SW 1271 (cell line): ENCODE data around the gene RPIA.

ENCODE experiments used
- DNase-seq, 2 experiments: peaks; one replicate each; lab custom pipeline; 2025; lab: John Stamatoyannopoulos, UW

RPIA gene

DNA sequence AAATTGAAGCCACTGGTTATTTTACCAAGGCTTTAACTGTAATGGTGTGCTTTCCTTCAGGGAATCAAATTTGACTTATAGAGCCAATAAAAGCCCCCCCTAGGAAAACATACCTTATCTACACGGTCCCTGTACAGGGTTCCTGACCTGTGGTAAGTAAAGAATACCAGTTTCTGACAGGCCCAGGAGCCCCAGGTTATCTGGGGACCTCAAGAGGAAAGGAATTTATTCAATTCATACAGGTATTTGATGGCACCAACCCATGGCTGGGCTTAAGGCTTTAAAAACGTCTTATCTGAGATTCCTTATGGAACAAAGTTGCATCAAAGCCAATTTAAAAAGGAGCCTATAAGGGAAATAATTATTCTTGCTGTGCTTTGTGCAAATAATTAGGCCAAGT is 7.0 kb upstream of the RPIA start:
- no peak for DNase-seq

DNA sequence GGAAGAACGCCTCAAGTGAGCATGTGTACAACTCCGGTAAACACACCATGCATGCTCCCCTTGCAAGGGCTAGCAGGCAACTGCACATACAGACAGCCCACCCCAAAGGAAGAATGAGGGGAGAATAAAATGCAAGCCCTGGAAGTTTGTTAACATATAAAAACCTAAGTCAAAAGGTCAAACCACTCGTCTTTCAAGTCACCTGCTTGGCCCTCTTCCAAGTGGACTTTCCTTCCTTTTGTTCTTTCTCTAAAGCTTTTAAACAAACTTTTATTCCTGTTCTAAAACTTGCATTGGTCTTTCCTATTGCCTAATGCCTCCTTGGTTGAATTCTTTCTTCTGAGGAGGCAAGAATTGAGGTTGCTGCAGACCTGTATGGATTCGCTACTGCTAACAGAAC is 5.2 kb upstream of the RPIA start:
- DNase-seq, result no peak

DNA sequence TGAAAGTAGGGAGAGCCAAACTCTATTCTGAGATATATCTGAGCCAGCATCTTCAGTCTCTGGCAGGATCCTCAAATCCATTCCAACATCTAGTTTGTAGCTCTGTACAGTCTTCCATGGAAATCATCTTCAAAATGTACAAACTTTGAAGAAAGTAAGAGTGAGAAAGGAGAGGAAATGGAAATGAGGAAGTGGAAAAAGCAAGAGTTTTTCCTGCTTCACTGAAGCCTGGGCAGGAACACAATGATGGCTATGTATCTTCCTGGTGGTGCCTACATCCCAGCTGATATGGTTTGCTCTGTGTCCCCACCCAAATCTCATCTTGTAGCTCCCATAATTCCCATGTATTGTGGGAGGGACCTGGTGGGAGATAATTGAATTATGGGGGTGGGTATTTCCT is 4.1 kb upstream of the RPIA start:
- no peak for DNase-seq

DNA sequence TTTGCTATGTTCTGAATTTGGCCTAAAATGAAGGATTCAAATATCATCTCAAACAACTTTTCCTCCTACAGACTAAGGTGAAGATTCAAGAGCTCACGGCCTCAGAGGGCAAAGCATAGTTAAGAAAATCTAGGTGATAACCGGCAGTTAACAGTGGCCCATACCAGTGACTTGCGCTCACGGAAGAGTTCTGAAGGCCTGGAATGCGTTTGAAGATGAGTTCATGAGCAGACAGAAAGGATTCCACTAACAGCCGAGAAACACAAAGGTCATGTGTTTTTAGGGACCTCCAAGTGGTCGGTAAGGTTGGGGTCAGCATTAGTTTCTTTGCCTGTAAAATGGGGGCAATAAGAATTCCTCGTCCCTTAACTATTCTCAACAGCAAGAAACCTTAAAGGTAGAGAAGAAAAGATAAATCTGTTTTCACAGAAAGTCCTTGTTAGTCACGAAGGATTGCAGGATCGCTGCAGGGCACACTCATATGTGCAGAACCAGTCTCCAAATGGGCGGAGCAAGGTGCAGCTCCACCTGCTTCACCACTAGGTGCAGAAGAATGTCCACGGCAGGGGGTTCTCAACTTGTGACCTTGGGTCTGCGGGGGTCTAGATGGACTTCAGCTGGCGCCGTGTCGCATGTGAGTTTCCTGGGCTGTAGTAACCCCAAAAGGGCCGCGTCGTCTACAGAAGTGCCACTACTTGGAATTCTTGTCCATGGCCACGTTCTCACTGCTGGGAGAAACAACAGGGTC is 708 bp upstream of the RPIA start:
- peak in 1 of 2 experiments; percentile 38 for DNase-seq

DNA sequence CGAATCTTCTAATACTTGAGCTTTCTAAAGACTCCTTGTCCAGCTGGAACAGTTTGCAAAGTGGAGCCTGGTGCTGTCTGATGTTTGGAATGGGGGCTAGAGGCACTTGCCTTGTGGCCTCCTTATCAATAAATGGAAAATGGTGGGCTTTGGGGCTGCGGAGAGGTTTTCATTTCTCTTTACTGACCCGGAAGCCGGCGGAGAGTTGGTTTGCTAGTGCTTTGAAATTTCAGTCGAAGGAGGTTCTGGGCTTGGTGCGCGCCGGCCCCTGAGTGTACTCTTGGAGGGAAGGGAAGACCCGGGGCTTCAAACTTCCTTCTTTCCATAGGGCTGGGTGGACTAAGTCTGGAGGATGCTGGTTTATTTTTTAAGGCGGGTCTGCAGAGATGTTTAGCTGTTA is 714 bp downstream of the RPIA start:
- DNase-seq, result no peak

DNA sequence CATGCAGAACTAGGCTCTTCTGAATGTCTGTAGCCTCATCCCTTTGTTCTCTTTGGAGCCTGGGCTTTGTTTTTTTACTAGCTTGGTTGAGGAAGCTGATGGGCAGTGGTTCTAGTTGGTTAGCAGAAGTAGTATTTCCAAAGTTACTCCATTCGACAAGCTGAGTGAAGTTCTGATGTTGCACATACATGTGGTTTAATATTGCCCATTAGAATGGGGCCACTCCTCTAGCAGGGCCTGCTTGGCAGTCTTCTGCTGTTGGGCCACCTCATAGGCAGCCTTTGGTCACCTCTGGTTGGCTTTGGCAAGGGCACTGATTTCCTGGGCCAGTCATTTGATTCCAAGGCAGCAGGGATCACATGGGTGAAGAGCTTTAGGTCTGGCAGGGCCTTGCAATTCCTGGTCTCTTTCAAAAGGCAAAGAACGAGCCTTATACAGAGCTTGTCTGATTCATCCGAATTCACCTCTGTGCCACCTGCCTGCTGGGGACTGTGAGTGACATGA is 2.5 kb downstream of the RPIA start:
- no peak for DNase-seq

DNA sequence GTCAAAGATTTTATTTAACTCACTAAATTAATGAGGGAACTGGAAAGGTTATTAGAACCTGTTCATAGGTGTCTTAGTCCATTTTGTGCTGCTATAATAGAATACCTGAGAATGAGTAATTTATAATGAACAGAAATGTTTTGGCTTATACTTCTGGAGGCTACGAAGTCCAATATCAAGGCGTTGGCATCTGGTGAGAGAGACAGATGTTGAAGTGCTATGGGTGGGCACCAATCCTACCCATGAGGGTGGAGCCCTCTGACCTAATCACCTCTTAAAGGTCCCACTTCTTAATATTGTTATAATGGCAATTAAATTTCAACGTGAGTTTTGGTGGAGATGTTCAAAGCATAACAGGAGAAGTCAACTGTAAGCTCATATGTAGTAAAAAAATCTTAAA is 5.1 kb downstream of the RPIA start:
- DNase-seq, result no peak

DNA sequence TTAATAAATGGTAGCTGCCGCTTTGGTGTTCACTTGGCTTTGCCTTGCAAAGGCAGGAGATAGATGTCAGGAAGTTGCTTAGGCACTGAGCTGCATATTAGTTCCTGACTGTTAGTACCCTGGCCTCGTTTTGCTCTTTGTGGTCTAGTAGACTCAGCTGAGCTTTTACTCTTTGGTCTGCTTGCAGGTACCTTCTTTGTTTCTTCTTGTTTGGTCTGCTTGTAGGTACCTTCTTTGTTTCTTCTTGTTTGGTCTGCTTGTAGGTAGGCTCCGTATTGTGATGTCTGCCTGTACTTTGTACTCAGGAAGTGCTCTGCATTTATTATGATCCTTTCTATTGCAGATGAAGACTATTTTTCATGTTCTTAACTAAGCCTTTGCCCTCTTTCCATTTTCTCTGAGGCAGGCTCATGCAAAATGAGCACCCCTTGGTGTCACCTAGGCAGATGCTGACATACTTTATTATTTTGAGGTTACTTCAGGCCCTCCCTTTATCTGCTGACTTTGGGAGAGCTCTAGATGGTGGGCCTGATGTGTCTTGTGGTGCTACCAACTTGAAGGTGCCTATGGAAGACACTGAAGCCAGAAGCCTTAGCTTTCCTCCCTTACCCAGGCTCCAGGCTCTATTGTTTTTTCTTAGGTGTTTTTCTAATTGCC is 6.0 kb downstream of the RPIA start:
- DNase-seq, result no peak

DNA sequence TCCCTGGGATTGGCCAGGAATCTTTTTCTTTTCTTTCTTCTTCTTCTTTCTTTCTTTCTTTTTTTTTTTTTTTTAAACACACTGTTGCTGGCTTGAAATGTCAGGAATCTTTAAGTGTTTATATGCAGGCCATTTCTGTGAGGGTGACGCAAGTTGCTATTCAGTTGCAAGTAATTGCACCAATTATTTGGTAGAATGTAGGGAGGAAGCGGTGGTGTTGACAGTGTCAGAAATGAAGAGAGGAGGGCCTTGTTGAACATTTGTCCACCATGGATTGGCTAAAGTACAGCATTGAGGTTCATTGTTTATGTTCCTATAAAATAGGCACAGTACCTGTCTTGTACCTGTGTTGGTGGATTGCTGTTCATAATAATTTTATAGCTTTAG is 6.5 kb downstream of the RPIA start:
- DNase-seq, result no peak

DNA sequence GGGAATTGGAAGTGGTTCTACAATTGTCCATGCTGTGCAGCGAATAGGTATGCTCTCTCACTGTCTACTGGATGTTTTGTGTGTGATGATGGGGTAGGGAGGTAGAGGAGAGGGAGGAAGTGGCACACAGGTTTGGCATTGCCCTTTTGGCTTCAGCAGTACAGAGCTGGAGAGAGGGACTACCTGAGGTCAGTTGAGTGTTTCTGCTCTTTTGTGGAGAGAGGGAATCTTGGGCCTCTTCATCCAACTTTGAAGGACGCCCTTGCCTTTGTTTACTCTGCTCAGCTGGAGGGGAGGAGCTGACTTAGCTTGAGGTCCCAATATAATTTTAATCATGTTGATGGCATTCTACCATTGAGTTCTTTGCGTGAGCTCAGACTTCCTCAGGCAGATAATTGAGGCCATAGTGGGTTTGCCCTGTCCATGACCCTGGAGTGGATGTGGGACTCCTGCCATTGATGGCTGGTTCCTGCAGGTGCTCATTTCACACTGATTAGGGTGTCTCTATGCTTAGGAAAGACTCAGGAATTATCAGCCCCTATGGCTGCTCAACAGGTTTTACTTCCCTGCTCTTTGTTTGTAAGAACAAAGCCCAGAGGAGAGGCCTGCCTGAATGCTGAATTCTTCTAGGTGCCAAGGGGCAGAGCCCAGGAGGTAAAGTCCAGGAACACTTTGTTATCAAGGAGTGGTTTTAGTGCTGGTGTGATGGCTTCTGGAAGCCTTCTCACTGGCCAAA is 7.2 kb downstream of the RPIA start:
- no peak for DNase-seq

DNA sequence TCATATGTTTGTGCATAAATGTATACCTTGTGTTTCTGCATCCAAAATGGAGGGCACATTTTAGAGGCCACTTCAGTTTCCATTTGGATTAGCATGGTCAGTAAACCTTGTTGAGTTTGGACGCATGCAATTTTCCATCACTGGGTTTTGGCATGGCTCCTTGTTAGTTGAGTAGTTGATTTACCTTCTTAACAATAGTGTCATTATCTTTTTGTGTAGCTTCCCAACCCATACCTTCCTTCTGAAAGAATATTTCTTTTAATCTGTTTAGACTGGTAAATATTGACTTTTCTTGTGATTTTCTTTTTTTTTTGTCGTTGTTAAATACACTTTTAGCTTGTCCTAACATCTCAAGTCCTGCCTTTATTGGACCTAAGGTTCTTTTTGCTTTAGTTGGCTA is 15.5 kb downstream of the RPIA start:
- DNase-seq, result no peak

DNA sequence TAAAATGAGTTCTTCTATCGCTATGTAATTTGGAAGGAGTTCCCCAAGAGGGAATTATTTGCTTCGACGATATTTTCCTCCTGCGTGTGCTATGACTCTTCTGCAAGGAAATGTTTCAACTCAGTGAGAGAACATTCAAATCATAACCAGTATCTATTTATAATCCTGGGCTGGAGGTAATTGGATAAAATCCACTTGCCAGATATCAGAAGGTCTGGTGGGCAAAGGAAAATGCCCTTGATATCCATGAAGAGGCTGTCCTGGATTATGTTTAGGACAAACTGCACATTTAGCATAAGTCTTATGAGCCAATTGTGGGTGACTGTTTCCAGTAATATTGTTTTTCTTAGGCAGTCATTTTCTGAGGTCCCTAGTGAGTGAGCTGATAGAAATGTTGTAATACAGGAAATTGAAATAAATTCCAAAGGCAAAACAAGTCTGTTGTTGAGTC is 17.7 kb downstream of the RPIA start:
- DNase-seq, result no peak

DNA sequence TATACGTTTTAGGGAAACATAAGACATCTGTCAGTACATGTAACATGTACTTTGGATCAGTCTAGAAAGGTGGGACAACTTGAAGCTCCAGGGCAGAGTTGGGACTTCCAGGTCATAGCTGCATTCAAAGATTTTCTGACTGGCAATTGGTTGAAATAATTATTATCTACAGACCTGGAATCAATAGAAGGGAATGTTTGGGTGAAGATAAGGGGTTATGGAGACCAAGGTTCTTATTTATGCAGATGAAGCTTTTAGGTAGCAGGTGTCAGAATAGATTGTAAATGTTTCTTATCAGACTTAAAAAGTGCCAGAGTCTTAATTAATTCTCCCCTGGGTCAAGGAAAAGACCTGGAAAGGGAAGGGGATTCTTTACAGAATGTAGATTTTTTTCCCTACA is 19.8 kb downstream of the RPIA start:
- no peak for DNase-seq

DNA sequence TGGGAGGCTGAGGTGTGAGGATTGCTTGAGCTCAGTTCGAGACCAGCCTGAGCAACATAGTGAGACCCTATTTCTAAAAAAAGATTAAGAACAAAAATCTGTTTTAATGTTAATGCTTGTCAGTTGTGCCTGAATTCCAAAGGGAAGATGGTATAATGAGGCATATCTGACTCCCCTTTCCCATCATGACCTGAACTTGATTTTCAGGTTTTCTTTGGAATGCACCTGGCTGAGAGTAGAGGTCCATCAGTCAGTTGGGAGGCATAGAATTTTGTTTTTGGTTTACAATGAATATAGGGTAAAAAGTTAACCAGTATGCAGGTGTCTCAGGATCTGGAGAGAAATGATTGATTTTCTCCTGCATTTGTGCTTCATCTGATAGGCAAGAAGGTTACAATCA is 20.4 kb downstream of the RPIA start:
- DNase-seq, result no peak

DNA sequence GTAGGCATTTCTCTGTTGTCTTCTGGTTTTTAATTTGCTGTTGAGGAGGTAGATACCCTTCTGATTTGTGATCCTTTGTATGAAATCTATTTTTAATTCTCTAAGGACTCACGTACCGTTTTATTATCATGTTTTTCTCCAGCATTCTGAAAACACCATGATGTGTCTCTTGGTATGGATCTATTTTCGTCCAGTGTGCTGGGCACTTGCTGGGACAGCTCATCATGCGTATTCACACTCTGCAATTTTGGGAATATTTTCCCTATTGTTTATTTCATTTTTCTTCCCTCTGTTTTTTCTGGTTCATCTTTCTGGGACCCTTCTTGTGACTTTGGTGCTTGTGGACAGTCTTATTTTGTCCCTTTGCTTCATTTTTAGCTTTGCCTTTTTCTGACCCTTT is 21.9 kb downstream of the RPIA start:
- DNase-seq, result no peak

DNA sequence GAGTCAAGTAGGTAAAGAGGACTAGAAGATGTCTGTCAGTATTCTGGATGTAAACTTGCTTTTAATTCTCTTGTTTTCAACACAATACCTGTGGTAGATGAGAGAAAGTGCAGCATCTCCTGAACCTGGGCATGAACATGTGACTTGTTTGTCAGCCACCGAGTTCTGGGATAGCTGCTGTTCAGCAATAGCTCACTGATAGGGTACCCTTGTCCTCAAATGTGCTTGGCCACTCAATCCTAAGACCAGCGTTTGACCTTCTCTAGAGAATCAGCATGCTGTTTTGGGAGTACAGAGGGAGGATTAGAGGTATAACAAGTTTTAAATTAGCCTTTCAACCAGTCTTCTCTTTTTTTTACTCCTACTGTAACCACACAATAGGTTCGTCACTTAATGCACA is 23.2 kb downstream of the RPIA start:
- DNase-seq, result no peak

DNA sequence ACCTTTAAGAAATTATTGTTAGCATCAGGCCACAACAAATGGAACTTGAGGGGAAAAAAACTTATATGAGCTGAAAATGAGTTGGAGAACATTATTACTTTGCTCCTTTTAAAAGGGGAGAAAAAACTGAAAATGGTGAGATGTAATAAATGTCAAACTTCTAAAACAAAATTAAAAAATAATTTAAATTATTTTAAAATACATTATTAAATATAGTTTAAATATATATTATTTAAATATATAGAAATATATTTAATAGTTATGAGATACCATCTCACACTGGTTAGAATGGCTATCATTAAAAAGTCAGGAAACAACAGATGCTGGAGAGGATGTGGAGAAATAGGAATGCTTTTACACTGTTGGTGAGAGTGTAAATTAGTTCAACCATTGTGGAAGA is 28.9 kb downstream of the RPIA start:
- no peak for DNase-seq

DNA sequence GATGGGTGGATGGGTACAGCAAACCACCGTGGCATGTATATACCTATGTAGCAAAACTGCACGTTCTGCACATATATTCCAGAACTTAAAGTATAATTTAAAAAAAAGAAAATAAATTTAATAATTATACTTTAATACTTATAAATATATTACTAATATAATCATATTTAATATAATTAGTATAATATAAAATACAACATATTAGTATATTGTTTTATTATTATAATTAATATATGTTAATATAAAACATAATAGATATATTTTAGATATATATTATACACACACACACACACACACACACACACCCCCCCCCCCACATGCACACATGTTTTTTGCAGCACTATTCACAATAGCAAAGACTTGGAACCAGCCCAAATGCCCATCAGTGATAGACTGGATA is 29.8 kb downstream of the RPIA start:
- no peak for DNase-seq

DNA sequence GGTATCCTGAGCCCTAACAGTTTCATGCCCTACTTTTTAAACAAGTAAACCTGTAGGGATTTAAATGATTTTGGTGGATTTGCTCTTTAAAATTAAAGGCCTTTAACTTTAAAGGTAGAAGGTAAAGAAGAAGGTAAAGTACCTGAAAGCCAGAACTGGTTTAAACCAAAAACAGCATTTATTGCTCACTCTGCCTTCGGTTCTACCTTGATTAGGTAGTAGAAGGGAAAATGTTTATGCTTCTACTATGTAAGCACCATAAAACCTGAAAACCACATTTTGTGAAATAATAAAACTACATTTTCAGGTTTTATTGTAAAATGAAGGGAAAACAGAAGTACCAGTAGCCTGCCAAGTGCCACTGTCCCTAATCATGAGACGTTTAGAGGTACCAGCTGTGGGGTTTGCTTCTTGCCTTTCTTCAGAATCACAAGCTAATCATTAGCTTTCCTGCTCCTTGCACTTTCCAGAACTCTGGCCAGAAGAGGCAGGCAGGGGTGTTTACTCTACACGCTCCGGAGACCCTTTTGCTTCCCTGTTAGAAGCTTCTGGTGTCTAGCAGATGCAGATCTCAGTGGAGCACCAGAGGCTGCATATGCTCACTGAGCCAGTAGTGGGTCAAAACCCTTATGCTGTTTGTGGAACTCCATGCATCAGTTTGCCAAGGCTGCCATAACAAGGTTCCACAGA is 33.3 kb downstream of the RPIA start:
- DNase-seq, result no peak

DNA sequence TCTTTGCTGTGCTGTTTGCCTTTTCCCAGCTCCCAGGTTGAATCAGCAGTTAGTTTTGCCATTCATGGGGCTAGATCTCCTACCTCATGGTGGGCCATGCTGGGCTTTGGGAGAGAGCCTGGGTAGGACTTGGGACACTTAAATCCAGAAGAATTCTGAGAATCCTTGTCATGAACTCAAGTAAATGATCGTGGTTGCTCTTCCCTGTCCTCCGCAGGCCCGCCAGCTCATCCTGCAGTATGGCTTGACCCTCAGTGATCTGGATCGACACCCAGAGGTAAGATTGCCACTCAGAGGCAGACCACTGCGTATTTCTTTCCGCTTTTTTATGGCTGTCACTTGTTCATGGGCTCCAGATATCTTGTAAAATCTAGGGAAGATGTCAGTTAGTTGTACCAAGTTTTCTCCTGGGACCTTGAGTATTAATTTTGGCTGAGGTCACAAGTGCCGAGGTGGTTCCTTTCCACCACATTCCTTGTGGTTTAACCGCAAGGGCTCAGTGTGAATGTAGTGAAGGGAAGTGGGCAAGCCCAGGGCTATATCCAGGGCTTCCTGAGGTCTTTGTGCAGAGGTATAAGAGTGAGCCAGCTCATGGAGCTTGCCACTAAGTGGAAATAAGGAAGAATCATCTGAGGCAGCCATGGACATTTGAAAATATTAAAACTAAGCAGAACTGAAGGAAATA is 37.7 kb downstream of the RPIA start:
- no peak for DNase-seq

DNA sequence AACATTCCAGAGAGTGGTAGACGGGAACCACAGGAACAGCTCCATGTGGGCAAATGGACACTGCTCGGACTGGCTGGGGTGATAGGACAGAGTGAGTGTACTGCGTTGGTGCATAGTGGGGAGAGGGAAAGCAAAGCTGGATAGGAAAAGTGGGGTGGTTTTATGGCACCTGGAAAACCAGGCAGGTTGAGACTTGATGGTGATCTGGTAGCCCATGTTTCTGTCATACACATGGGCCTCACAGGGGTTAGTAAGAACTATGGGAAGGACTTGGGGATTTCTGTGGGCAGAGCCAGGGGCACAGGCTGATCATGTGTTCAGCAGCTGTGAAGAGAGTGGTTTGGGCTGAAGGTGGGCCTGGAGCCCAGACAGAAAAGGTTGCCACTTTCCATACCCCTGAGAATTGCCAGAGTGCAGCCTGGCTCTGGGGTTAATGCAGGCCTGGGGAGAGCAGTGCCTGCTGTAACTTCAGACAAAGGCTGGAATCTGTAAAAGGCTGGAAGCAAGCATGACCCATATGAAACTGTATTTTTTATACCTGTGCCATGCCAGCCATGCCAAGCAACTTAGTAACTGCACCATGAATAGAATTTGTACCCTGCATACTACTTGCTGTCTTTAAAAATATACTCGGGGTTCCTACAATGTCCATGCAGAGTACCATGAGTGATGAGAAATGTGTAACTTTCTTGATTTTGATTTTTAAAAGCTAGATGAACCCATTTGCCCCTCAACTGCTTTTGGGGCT is 41.9 kb downstream of the RPIA start:
- no peak for DNase-seq
